HG03103 (cell line): Measurements from ENCODE around the gene ATG13.

ENCODE experiments used
- ATAC-seq: cut with Tn5 transposase; IDR thresholded peaks from one replicate; pipeline ENCODE4 v1.9.1; 2021; ENCODE audit warnings: low read depth; ENCODE audit not compliant: unreplicated experiment

ATG13 gene

GRCh38 chr11:46674463-46675287 is 57.3 kb downstream of the ATG13 start:
- no peak for ATAC-seq

DNA sequence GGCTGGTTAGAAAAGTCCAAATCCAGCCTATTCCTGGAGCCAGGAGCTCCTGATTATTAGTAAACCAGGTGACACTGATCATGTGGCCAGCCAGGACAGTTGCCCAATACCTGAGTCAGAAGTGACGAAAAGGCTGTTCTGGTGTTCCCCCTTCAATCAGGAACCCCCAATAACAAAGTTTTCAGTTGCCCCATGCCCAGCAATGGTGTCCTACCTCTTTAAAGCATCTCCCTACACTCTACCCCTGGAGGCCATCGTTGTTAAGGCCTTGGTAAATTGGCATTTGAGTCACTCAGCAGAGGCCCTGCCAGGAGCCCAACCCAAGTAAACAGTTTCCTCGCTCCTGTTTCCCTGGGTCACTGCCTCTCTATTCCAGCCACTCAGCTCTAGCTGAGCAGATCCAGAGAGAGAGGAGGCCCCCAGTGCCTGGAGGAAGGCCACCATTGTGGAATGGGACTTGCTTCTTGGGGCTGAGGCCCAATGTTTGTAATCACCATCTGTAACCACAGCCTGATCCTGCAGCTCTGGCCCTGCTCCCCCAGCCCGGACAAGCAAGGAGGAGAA is 58.0 kb downstream of the ATG13 start:
- ATAC-seq = no peak

DNA sequence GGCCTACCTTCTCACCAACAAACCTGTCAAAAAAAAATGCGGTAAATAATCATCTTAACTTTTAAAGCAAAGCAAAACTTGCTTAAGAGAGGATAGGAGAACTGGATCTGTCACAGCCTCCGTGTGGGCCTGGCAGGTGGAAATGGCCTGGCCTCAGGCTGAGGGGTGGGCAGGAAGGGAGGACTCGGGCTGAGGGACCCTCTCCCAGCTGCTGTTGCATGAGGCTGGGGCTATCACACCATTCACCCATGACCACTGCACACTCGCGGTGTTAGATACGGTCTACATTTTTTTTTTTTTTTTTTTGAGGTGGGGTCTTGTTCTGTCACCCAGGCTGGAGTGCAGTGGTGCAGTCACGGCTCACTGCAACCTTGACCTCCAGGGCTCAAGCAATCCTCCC is 58.6 kb downstream of the ATG13 start:
- ATAC-seq = no peak

- ATAC-seq = no peak
These were observed 59.2 kb downstream of the ATG13 start for GRCh38 chr11:46676436-46677158.

DNA sequence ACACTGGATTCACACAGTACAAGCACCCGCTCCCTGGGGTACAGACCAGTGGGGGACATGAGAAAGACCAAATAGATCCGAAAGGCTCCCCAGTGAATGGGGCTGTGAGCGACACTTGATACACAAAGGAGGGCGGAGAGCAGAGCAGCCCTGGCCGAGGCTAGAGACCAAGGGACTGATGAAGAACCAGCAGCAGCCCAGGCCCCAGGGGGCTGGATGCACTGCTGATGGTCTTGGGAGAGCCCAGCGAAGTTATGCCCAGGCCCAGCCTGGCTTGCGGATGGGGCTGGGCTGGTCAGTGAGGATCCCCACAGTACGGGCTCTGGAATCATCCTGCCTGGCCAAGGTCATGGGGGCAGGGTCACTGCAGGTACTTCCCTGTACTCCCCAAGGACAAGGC is 59.8 kb downstream of the ATG13 start:
- ATAC-seq = no peak

DNA sequence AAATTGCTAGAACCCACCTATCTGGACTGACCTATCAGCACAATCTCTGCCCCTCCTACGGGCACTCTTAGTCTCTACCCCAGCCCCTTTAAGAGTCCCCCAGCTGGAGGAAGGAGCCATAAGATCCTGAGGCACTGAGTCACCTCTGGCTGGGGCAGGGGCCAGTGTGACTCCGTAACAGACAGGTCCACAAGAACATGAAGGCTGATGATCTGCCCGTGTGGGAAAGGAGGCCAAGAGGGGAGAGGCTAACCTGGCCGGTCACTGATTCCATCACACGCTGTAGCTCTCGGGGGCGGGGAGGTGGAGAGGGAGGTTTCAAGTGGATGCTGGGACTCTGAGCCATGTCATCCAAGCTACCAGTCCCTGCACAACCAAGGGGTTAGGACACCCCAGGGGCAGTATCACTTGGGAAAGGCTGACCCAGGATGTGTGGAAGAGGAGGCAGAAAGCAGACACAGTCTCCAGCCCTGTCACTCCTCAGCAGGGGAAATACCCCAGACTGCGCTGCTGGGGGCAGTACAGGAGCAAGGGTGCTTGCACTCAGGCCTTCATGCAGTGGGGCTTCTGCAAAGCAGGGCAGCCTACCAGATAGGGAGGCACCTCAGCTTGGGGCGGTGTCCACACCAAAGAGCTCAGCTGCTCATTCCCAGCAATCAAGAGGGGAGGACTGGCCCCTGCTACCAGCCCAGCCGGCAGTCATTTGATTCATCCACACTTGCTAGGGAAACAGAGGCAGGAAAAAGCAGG is 60.8 kb downstream of the ATG13 start:
- no peak for ATAC-seq

DNA sequence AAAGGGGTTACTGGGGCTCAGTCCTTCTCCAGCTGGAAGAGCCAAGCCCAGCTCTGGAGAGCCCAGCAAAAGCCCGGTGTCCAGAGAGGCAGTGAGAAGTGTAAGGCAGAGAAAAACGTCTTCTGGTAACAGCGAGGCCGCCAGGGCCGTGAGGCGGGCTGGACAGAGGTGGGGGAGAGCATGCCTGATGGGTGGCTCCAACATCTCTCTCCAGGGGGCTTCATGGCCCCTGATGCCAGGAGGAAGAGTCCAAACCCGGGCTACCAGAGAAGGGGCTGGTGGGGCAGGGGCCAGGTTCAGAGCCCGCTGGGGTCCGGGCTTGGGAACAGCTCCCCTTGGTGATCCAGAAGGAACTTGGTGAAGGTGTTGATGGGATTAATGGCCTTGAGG is 61.4 kb downstream of the ATG13 start:
- no peak for ATAC-seq

GRCh38 chr11:46679241-46680163 is 62.1 kb downstream of the ATG13 start:
- ATAC-seq = no peak

DNA sequence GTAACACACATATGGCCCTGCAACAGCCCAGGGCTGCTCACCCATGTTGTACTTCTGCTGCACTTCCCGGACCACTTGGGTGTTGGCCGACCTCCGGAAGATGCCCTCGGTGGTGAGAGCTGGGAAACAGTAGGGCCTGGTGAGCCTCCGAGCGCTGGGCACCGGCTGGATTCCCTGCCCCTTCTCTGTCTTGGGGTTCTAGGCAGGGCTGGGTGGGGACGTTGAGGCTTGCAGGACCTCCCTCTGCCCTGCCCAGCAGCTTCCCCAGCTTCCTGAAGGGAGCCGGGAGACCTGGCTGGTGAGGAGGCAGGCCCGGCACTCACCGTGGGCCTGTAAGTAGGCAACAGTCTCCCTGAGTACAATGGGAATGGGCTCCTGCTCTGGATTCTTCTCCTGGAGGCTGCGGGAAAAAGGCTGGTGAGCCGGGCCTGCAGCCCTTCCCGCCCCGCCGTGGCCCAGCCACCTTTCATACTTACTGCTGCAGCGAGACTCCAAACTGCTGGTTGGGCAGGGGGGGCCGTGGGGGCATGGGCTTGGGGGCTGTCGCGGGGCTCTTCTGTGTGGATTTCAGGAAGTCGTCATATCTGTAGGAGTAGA is 62.9 kb downstream of the ATG13 start:
- no peak for ATAC-seq

GRCh38 chr11:46680815-46681214 is 63.5 kb downstream of the ATG13 start:
- ATAC-seq = no peak

- ATAC-seq = no peak
These were observed 64.5 kb downstream of the ATG13 start for GRCh38 chr11:46681814-46682213.

DNA sequence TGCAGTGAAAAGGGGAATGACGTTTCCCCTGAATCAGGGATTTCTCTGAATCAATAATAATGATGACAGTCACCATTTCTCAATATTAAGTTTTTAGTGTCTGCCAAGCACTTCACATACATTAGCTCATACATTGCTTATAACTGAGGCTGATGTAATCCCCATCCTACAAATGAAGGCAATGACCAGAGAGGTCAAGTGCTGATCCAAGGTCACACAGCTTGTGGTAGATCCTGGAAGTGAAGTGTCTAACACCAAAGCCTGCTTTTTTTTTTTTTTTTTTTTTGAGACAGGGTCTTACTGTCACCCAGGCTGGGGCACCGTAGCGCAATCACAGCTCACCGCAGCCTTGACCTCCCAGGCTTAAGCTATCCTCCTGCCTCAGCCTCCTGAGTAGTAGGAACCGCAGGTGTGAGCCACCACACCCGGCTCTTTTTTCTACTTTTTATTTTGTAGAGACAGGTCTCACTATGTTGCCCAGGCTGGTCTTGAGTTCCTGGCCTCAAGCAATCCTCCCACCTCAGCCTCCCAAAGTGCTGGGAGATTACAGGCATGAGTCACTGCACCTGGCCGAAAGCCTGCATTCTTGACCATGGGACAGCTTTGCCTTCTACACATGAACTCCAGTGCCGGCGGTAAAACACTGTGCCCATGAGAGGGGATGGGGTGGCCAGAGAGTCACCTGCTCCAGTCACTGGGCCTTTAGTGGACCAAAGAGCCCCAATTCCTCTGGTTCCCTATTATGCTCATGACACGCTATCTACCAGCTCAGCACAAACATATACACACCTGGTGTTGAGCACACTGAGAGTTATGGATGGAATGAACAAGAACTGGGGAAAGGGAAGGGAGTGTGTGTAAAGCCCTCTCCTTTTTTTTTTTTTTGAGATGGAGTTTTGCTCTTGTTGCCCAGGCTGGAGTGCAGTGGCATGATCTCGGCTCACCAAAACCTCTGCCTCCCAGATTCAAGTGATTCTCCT is 65.7 kb downstream of the ATG13 start:
- ATAC-seq = no peak

DNA sequence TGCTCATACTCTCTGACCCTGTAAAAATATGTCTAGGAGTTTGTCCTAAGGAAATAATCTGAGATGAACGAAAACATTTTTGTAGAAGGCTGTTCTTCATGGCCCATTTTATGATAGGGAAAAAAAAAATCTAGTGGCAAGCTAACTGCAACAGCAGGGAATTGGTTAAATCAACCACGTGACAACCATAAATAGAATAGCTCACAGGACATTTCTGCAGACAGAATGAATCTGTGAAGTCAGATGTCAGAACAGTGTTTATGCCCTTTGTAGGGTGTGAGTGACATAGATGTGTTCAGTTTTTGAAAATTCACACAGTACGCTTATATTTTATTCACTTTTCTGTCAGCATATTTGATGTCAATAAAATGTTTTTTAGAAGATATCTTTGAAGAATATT is 67.0 kb downstream of the ATG13 start:
- no peak for ATAC-seq

DNA sequence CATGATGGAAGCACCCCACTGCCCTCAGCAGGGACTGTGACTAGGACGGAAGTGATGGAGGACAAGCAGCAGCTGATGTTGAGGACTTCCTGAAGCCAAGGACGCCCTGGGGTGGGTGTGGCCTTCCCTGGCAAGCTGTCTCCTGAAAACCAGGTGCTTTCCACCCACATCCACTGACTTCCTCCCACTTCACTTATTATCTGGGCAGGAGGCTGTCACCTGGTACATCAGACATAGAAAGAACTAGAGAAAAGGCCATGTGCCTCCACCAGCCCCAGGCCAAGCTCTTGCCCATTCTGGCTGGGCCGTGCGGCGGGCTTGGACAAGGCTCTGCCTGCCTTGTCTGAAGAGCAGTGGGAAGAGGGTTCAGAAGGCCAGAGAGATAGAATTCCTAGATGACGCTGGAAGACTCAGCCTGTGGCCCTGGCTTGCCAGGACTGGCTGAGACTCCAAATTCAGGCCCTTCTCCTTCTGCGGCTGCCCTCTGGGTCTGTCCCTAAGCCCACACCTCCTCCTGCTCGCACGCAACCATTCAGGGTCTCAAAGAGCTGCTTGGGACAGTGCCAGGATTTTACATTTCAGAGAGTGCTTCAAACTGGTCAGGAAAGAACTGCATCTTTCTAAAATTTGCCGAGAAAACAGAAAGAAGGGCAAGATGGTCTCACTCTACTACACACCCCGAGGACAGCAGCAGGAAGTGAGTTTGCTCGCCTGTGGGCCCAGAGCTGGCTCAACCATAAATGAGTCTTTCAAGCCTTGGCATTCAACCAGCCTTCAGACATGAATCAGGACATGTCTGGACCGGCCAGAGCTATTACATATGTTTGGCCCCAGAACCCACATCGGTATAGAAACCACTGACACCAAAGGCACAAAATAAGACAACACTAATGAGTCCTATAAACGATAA is 69.8 kb downstream of the ATG13 start:
- ATAC-seq = no peak

DNA sequence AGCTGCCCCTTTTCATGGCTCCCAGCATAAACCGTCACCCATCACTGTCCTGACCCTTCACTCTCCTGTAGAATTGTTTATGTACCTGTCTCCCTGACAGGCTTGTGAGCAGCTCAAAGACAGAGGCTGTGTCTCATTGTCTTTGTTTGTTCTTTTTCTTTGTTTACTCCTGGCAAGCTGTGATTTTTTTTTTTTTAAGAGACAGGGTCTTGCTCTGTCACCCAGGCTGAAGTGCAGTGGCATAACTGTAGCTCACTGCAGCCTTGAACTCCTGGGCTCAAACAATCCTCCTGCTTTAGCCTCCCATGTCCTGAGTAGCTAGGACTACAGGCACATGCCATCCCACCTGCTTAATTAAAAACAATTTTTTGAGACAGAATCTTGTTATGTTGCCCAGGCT is 73.3 kb downstream of the ATG13 start:
- ATAC-seq = no peak

GRCh38 chr11:46692450-46692849 is 75.1 kb downstream of the ATG13 start:
- no peak for ATAC-seq

- no peak for ATAC-seq
These were observed 76.3 kb downstream of the ATG13 start for GRCh38 chr11:46693597-46694012.
